Activated CD8-positive, alpha-beta memory T cell treated with anti-CD3 and anti-CD28 coated beads, Interleukin-2, amount 10 ng/mL, durations not matched to agents 7 days and 5 days (primary cell): ENCODE data around the gene PRUNE2. TPM values are rescaled to one million over a fixed set of nuclear protein-coding genes. Genes with fewer than 3 reads are reported as not detected.

Experiments used
- ATAC-seq: fragments of 150-1000 bp; cut with Tn5 transposase; one replicate; pipeline ENCODE4 v1.10.0; 2021; ENCODE audit warnings: moderate library complexity
- CTCF ChIA-PET: fragments of 350-600 bp; sonication (Branson Sonifier 250); formaldehyde crosslinking; loops from one replicate; lab custom pipeline; 2021; ENCODE audit warnings: antibody characterized with exemption; lab: Charles Lee
- DNase-seq: peaks from one replicate; pipeline ENCODE4 v3.0.0-alpha.2; 2020
- H3K27ac Mint-ChIP-seq: one replicate; pipeline ENCODE4 v1.8.0; 2021; ENCODE audit warnings: mild to moderate bottlenecking, mixed read lengths
- H3K27me3 Mint-ChIP-seq: one replicate; pipeline ENCODE4 v1.8.0; 2021; ENCODE audit warnings: mixed read lengths
- H3K36me3 Mint-ChIP-seq: one replicate; pipeline ENCODE4 v1.8.0; 2021; ENCODE audit warnings: mild to moderate bottlenecking, mixed read lengths
- H3K4me1 Mint-ChIP-seq: one replicate; pipeline ENCODE4 v1.8.0; 2021; ENCODE audit warnings: mixed read lengths
- H3K4me3 Mint-ChIP-seq: one replicate; pipeline ENCODE4 v1.8.0; 2021; ENCODE audit warnings: mild to moderate bottlenecking, moderate library complexity, mixed read lengths
- H3K9me3 Mint-ChIP-seq: one replicate; pipeline ENCODE4 v1.8.0; 2022; ENCODE audit warnings: low read depth, mixed read lengths
- total RNA-seq, 2 experiments: library from RNA; stranded (reverse); gene quantifications; one replicate each; pipeline ENCODE4 v1.2.3, GENCODE V29; 2021

Gene PRUNE2
- total RNA-seq, 2 experiments from 2014 or later = 0.40 to 1.3 TPM

GRCh38 chr9:76893395-76893932 lies 12.4 kb downstream of the PRUNE2 start:
- Mint-ChIP-seq H3K4me3 (no peak overlapping the region), H3K27ac (no peak overlapping the region), H3K9me3 (no peaks in the 10 kb centered on the region), H3K36me3 (no peaks in the 10 kb centered on the region), H3K27me3 (peaks cover 2% of the 10 kb centered on the region), H3K4me1 (no peaks in the 10 kb centered on the region)
- CTCF ChIA-PET = no interaction called here
- ATAC-seq (no peak), DNase-seq (no peak)

GRCh38 chr9:76891874-76892273 lies 14.0 kb downstream of the PRUNE2 start:
- no peak for ATAC-seq
- peaks cover 2% of the 10 kb centered on the region for H3K27me3 Mint-ChIP-seq
- no peaks in the 10 kb centered on the region for H3K36me3 Mint-ChIP-seq
- CTCF ChIA-PET = no interaction called here
- H3K4me1 Mint-ChIP-seq = no peaks in the 10 kb centered on the region
- no peak for DNase-seq
- H3K9me3 Mint-ChIP-seq = no peaks in the 10 kb centered on the region
- no peak overlapping the region for H3K4me3 Mint-ChIP-seq
- no peak overlapping the region for H3K27ac Mint-ChIP-seq

- H3K27me3 Mint-ChIP-seq = no peaks in the 10 kb centered on the region
- H3K27ac Mint-ChIP-seq = no peak overlapping the region
- ATAC-seq (no peak), DNase-seq (no peak)
- no peaks in the 10 kb centered on the region for H3K36me3 Mint-ChIP-seq
- H3K4me3 Mint-ChIP-seq = no peak overlapping the region
- H3K9me3 Mint-ChIP-seq = no peaks in the 10 kb centered on the region
- no peaks in the 10 kb centered on the region for H3K4me1 Mint-ChIP-seq
- CTCF ChIA-PET = no interaction called here
These were observed 14.6 kb downstream of the PRUNE2 start for GRCh38 chr9:76891279-76891678.

- ATAC-seq (no peak), DNase-seq (no peak)
- H3K4me3 Mint-ChIP-seq = no peak overlapping the region
- no peaks in the 10 kb centered on the region for H3K36me3 Mint-ChIP-seq
- H3K27me3 Mint-ChIP-seq = no peaks in the 10 kb centered on the region
- H3K9me3 Mint-ChIP-seq = no peaks in the 10 kb centered on the region
- CTCF ChIA-PET = no interaction called here
- H3K27ac Mint-ChIP-seq = no peak overlapping the region
- H3K4me1 Mint-ChIP-seq = no peaks in the 10 kb centered on the region
These were observed 18.0 kb downstream of the PRUNE2 start for GRCh38 chr9:76887951-76888350.

GRCh38 chr9:76887003-76887821 lies 18.7 kb downstream of the PRUNE2 start:
- no peaks in the 10 kb centered on the region for H3K4me1 Mint-ChIP-seq
- H3K27ac Mint-ChIP-seq = no peak overlapping the region
- H3K27me3 Mint-ChIP-seq = no peaks in the 10 kb centered on the region
- CTCF ChIA-PET = no interaction called here
- H3K36me3 Mint-ChIP-seq = no peaks in the 10 kb centered on the region
- DNase-seq = no peak
- ATAC-seq = no peak
- no peak overlapping the region for H3K4me3 Mint-ChIP-seq
- H3K9me3 Mint-ChIP-seq = no peaks in the 10 kb centered on the region

- CTCF ChIA-PET = no interaction called here
- ATAC-seq (no peak), DNase-seq (no peak)
- Mint-ChIP-seq H3K36me3 (no peaks in the 10 kb centered on the region), H3K9me3 (no peaks in the 10 kb centered on the region), H3K4me1 (no peaks in the 10 kb centered on the region), H3K4me3 (no peak overlapping the region), H3K27me3 (no peaks in the 10 kb centered on the region), H3K27ac (no peak overlapping the region)
These were observed 19.6 kb downstream of the PRUNE2 start for GRCh38 chr9:76886318-76886717.

DNA sequence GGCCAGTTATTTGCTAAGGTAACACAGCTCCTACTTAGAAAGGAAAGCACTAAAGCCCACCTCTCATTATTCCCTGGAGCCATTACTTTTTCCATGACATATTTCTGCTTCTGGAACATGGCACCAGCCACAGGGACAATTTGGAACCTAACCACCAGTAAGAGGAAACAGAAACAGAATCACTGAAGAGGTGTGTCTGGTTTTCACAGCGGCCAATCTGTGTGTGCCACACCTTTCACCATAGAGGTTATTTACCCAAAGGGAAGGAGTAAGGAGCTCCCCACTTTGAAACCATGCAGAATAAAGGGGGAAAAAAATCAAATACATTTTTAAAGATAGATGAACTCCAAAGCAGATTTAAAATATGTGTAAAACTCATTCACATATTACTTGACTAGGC lies 21.1 kb downstream of the PRUNE2 start:
- Mint-ChIP-seq H3K36me3 (no peaks in the 10 kb centered on the region), H3K4me1 (no peaks in the 10 kb centered on the region), H3K27me3 (no peaks in the 10 kb centered on the region), H3K27ac (no peak overlapping the region), H3K4me3 (no peak overlapping the region), H3K9me3 (no peaks in the 10 kb centered on the region)
- no peak for ATAC-seq
- CTCF ChIA-PET = no interaction called here
- DNase-seq = no peak

DNA sequence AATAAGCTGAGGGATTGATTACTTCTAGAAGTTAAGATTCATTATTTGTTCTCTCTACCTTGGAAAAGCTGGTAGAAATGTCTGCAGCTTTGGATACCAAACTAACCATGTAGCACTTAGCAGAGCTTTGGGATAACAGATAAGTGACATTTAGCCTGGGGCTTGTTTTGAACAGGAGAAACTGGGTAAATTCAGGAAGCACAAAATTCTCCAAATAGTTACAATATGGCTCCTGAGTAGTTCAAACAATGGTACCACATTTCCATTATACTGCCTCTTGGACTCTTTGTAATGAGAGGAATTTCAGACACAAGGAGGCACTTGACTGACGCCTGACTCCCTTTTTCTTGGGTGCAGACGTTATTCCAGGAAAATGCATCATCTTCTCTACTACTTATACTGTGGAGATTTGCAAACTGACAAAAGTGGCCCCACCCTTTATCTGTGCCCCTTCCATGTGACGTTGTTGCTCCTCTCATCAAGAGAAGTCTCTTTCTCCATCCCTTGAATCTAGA lies 22.5 kb downstream of the PRUNE2 start:
- DNase-seq (no peak), ATAC-seq (no peak)
- no peak overlapping the region for H3K4me3 Mint-ChIP-seq
- H3K9me3 Mint-ChIP-seq = no peaks in the 10 kb centered on the region
- H3K27ac Mint-ChIP-seq = no peak overlapping the region
- H3K36me3 Mint-ChIP-seq = no peaks in the 10 kb centered on the region
- CTCF ChIA-PET = no interaction called here
- no peaks in the 10 kb centered on the region for H3K4me1 Mint-ChIP-seq
- H3K27me3 Mint-ChIP-seq = no peaks in the 10 kb centered on the region

- no peak for ATAC-seq
- Mint-ChIP-seq H3K27ac (no peak overlapping the region), H3K27me3 (no peaks in the 10 kb centered on the region), H3K9me3 (no peaks in the 10 kb centered on the region), H3K4me3 (no peak overlapping the region), H3K4me1 (no peaks in the 10 kb centered on the region), H3K36me3 (no peaks in the 10 kb centered on the region)
- CTCF ChIA-PET = no interaction called here
- DNase-seq = no peak
These were observed 23.2 kb downstream of the PRUNE2 start for GRCh38 chr9:76882686-76883085.

DNA sequence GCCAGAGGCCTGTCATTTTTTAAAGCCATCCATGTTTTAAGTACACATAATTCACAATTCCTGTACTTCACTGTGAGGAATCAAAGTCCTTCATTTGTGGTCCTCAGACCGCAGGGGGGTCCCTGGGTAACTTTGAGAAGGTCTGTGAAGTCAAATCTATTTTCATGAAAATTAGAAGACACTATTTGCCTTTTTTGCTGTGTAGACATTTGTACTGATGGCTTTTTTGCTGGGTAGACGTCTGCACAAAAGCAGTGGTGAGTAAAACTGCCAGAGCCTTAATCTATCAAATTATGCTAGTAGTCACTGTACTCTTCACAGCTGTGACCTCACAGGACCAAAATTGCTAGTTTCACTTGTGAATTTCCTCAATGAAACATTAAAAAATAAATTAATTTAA lies 25.7 kb downstream of the PRUNE2 start:
- CTCF ChIA-PET = no interaction called here
- ATAC-seq (no peak), DNase-seq (no peak)
- Mint-ChIP-seq H3K4me3 (no peak overlapping the region), H3K27me3 (no peaks in the 10 kb centered on the region), H3K4me1 (no peaks in the 10 kb centered on the region), H3K36me3 (no peaks in the 10 kb centered on the region), H3K27ac (no peak overlapping the region), H3K9me3 (no peaks in the 10 kb centered on the region)

DNA sequence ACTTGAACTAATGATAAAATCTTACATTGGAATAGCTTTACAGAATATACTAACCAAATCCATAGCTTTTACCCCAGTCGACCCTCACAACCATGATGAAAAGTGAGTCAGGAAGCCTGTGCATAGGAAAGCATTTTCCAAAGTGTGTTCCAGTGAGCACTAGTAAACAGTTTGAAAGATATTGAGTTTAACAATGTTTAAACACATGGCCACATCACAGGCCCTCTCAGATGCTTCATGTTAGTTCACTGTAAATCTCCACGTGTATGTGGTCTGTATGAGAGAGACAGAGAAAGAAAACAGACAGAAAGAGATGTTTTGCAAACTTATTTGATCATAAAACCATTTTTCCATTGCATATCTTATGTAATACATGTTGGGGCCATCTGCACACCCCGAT lies 27.0 kb downstream of the PRUNE2 start:
- no peak overlapping the region for H3K27ac Mint-ChIP-seq
- no peak for ATAC-seq
- CTCF ChIA-PET = no interaction called here

DNA sequence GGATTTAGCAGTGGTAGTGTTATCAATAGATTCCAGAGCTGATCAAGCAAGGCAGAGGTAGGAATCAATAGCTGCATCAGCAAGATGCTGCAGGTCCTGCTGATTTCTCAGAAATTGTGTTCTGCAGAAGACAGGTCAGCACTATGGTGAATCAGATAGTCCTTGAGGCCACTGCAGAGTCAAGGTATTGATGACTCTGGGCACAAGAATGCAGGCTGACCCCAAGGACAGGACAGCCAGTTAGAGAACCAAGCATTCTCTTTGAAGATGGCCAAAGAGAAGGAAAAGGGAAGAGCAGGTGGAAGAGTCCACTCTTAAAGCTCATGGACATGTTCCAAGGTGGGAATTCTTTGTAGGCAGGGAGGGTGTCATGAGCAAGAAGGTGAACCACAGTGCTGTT lies 28.0 kb downstream of the PRUNE2 start:
- CTCF ChIA-PET = no interaction called here

More for the DNA sequence above, 27.0 kb downstream of the PRUNE2 start:
- H3K9me3 Mint-ChIP-seq = no peaks in the 10 kb centered on the region
- H3K27me3 Mint-ChIP-seq = no peaks in the 10 kb centered on the region
- no peaks in the 10 kb centered on the region for H3K36me3 Mint-ChIP-seq
- H3K4me1 Mint-ChIP-seq = no peaks in the 10 kb centered on the region
- H3K4me3 Mint-ChIP-seq = no peak overlapping the region
- no peak for DNase-seq

GRCh38 chr9:76876098-76876497 lies 29.8 kb downstream of the PRUNE2 start:
- Mint-ChIP-seq H3K4me3 (no peak overlapping the region), H3K4me1 (no peaks in the 10 kb centered on the region), H3K27me3 (peaks cover 9% of the 10 kb centered on the region), H3K36me3 (no peaks in the 10 kb centered on the region), H3K9me3 (no peaks in the 10 kb centered on the region), H3K27ac (no peak overlapping the region)
- CTCF ChIA-PET = no interaction called here
- ATAC-seq (no peak), DNase-seq (no peak)

More for the DNA sequence above, 28.0 kb downstream of the PRUNE2 start:
- H3K27me3 Mint-ChIP-seq = peaks cover 5% of the 10 kb centered on the region
- no peak for DNase-seq
- H3K4me1 Mint-ChIP-seq = no peaks in the 10 kb centered on the region
- H3K9me3 Mint-ChIP-seq = no peaks in the 10 kb centered on the region
- no peak for ATAC-seq
- no peaks in the 10 kb centered on the region for H3K36me3 Mint-ChIP-seq
- no peak overlapping the region for H3K4me3 Mint-ChIP-seq
- no peak overlapping the region for H3K27ac Mint-ChIP-seq

GRCh38 chr9:76873821-76874220 lies 32.1 kb downstream of the PRUNE2 start:
- ATAC-seq (no peak), DNase-seq (no peak)
- Mint-ChIP-seq H3K27me3 (peaks cover 9% of the 10 kb centered on the region), H3K4me3 (no peak overlapping the region), H3K36me3 (no peaks in the 10 kb centered on the region), H3K27ac (no peak overlapping the region), H3K9me3 (no peaks in the 10 kb centered on the region), H3K4me1 (no peaks in the 10 kb centered on the region)
- CTCF ChIA-PET = no interaction called here
